GM23338 (cell line): Measurements from ENCODE around the gene RABGAP1L. TPM values are rescaled to one million over a fixed set of nuclear protein-coding genes. Genes with fewer than 3 reads are reported as not detected.

Source experiments
- ATAC-seq: fragments of 200-7000 bp; cut with Tn5 transposase; 3 replicates; pipeline ENCODE4 v1.9.1; 2020
- DNase-seq: peaks from one replicate; pipeline ENCODE4 v3.0.0-alpha.2; 2015; ENCODE audit warnings: low spot score
- H2AFZ ChIP-seq: fragments of 200-600 bp; sonication (generic); 2 replicates; pipeline ENCODE4 v1.8.0; 2016; ENCODE audit warnings: antibody characterized with exemption, mild to moderate bottlenecking, moderate library complexity
- H3F3A ChIP-seq: fragments of 200-600 bp; sonication (generic); replicated peaks from 2 replicates; pipeline ENCODE4 v1.8.0; 2017; ENCODE audit warnings: antibody characterized with exemption, mixed run types, low read depth
- H3K27ac ChIP-seq: fragments of 200-600 bp; sonication (generic); 2 replicates; pipeline ENCODE4 v1.6.1; 2016; ENCODE audit warnings: low read depth
- H3K27me3 ChIP-seq: fragments of 200-600 bp; sonication (generic); 2 replicates; pipeline ENCODE4 v1.8.0; 2016; ENCODE audit warnings: mild to moderate bottlenecking, mixed run types, moderate library complexity; ENCODE audit not compliant: insufficient read depth
- H3K36me3 ChIP-seq: fragments of 200-600 bp; sonication (generic); 2 replicates; pipeline ENCODE4 v1.8.0; 2016; ENCODE audit warnings: mild to moderate bottlenecking; ENCODE audit not compliant: insufficient read depth
- H3K4me1 ChIP-seq: fragments of 200-600 bp; sonication (generic); 2 replicates; pipeline ENCODE4 v1.8.0; 2016; ENCODE audit warnings: mild to moderate bottlenecking, moderate library complexity; ENCODE audit not compliant: insufficient read depth
- H3K4me2 ChIP-seq: fragments of 200-600 bp; sonication (generic); 2 replicates; pipeline ENCODE4 v1.7.1; 2017; ENCODE audit warnings: mixed run types
- H3K4me3 ChIP-seq: fragments of 200-600 bp; sonication (generic); 2 replicates; pipeline ENCODE4 v1.6.1; 2016; ENCODE audit warnings: mixed run types
- H3K79me2 ChIP-seq: fragments of 200-600 bp; sonication (generic); replicated peaks from 2 replicates; pipeline ENCODE4 v1.8.0; 2017; ENCODE audit warnings: mild to moderate bottlenecking; ENCODE audit not compliant: insufficient read depth
- H3K9me2 ChIP-seq: fragments of 200-600 bp; sonication (generic); 2 replicates; pipeline ENCODE4 v1.8.0; 2017; ENCODE audit not compliant: insufficient read depth
- H4K20me1 ChIP-seq: fragments of 200-600 bp; sonication (generic); replicated peaks from 2 replicates; pipeline ENCODE4 v1.8.0; 2017; ENCODE audit warnings: mild to moderate bottlenecking; ENCODE audit not compliant: insufficient read depth
- H3K27ac Mint-ChIP-seq: 2 replicates; pipeline ENCODE4 v1.8.0; 2020; ENCODE audit warnings: inconsistent platforms, mild to moderate bottlenecking, moderate library complexity, mixed read lengths
- H3K27me3 Mint-ChIP-seq: 3 replicates; pipeline ENCODE4 v1.8.0; 2022; ENCODE audit warnings: low read depth, mild to moderate bottlenecking, moderate library complexity, mixed read lengths, inconsistent platforms; ENCODE audit not compliant: insufficient read depth, poor library complexity
- H3K36me3 Mint-ChIP-seq: 3 replicates; pipeline ENCODE4 v1.8.0; 2021; ENCODE audit warnings: low read depth, mild to moderate bottlenecking, inconsistent platforms, moderate library complexity, mixed read lengths
- H3K4me1 Mint-ChIP-seq: 3 replicates; pipeline ENCODE4 v1.8.0; 2020; ENCODE audit warnings: mild to moderate bottlenecking, inconsistent platforms, mixed read lengths
- H3K4me3 Mint-ChIP-seq: 3 replicates; pipeline ENCODE4 v1.8.0; 2021; ENCODE audit warnings: moderate library complexity, mild to moderate bottlenecking, inconsistent platforms, mixed read lengths
- H3K9me3 Mint-ChIP-seq: 3 replicates; pipeline ENCODE4 v1.8.0; 2020; ENCODE audit warnings: moderate library complexity, mild to moderate bottlenecking, inconsistent platforms, mixed read lengths
- CREB1 ChIP-seq: fragments of 250-450 bp; sonication (Bioruptor Pico); IDR thresholded peaks from 2 replicates; pipeline ENCODE4 v1.5.0; 2020; ENCODE audit warnings: low read depth, mild to moderate bottlenecking, moderate library complexity
- EZH2 ChIP-seq: fragments of 200-600 bp; sonication (generic); IDR thresholded peaks from one replicate; pipeline ENCODE4 v1.8.0; 2017; ENCODE audit warnings: antibody characterized with exemption, mild to moderate bottlenecking, low read depth; ENCODE audit not compliant: unreplicated experiment
- EZH2phosphoT487 ChIP-seq: fragments of 200-600 bp; sonication (generic); IDR thresholded peaks from one replicate; pipeline ENCODE4 v1.8.1; 2018; ENCODE audit warnings: antibody characterized with exemption; ENCODE audit not compliant: unreplicated experiment
- JUNB ChIP-seq: IDR thresholded peaks from one replicate; pipeline ENCODE4 v1.6.1; 2016; ENCODE audit warnings: antibody characterized with exemption; ENCODE audit not compliant: unreplicated experiment
- NANOG ChIP-seq: IDR thresholded peaks from 2 replicates; pipeline ENCODE4 v1.6.1; 2016; ENCODE audit warnings: antibody characterized with exemption, borderline replicate concordance
- STAT1 ChIP-seq: IDR thresholded peaks from one replicate; pipeline ENCODE4 v1.6.1; 2016; ENCODE audit warnings: antibody characterized with exemption; ENCODE audit not compliant: unreplicated experiment
- ZNF114 ChIP-seq: fragments of 250-450 bp; sonication (Bioruptor Pico); IDR thresholded peaks from 2 replicates; pipeline ENCODE4 v1.5.0; 2020; ENCODE audit warnings: mild to moderate bottlenecking, moderate library complexity
- ZNF331 ChIP-seq: fragments of 250-450 bp; sonication (Bioruptor Pico); IDR thresholded peaks from 2 replicates; pipeline ENCODE4 v1.5.0; 2020; ENCODE audit warnings: low read depth, mild to moderate bottlenecking, moderate library complexity
- polyA plus RNA-seq: library from polyadenylated mRNA; unstranded; fragments of >200 nt; fragmentation: Nextera tagmentation; extraction: Ambion mirVana; gene quantifications from 2 replicates; pipeline ENCODE4 v1.2.1, GENCODE V29; 2016
- total RNA-seq: library from RNA; depleted of rRNA; stranded (reverse); fragments of >200 nt; shearing (Covaris generic); gene quantifications from 2 replicates; pipeline ENCODE4 v1.2.3, GENCODE V29; 2014
- TF ChIP-seq, protein P1 (sequence below): IDR thresholded peaks from 2 replicates; pipeline ENCODE4 v1.6.1; 2016; ENCODE audit warnings: antibody characterized with exemption
- TF ChIP-seq, protein P2 (sequence below), 2 experiments: fragments of 200-600 bp in 1 of 2; sonication (generic) in 1 of 2; conservative IDR thresholded peaks; 2 replicates each; pipeline versions ENCODE4 v1.5.1 to v1.6.1; 2016 to 2017; ENCODE audit warnings: antibody characterized with exemption in 2 of 2, low read depth in 2 of 2, mild to moderate bottlenecking in 2 of 2, moderate library complexity in 1 of 2
- TF ChIP-seq, protein P3 (sequence below): IDR thresholded peaks from one replicate; pipeline ENCODE4 v1.6.1; 2018; ENCODE audit warnings: antibody characterized with exemption; ENCODE audit not compliant: unreplicated experiment

RABGAP1L gene
- total and polyA plus RNA-seq, 2 experiments from 2014 or later: 83.2 to 136 TPM

DNA sequence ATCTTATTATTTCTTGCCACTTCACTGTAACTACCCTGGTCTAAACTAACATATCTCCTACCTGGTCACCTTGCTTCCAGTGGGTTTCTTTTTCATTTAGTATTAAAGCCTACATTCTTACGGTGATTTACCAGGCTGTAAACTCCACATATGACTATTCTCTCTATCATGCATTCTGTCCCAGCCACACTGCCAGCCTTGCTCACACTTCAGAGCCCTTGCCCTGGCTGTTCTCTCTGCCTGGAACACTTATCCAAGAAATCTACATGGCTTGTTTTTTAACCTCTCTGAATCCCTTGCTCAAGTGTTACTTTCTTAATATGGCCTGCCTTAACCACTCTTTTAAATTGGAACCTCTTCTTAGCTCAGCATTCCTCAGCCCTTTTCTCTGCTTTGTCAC, 501.2 kb downstream of the RABGAP1L start:
- Histone ChIP-seq H2AFZ (no peak overlapping the region), H3K9me2 (no peaks in the 10 kb centered on the region), H3K27me3 (no peaks in the 10 kb centered on the region), H3K79me2 (no peaks in the 10 kb centered on the region), H3K27ac (no peak overlapping the region), H4K20me1 (no peaks in the 10 kb centered on the region), H3K4me3 (no peak overlapping the region), H3F3A (no peaks in the 10 kb centered on the region), H3K36me3 (no peaks in the 10 kb centered on the region), H3K4me2 (no peak overlapping the region), H3K4me1 (no peaks in the 10 kb centered on the region)
- Mint-ChIP-seq H3K9me3 (0 out of 3 replicates have a peak, but pooled peaks cover 4% of the 10 kb centered on the region), H3K4me1 (no peaks in the 10 kb centered on the region), H3K27ac (no peak overlapping the region), H3K4me3 (no peak overlapping the region), H3K36me3 (peaks cover 5% of the 10 kb centered on the region; the same call in 1 of the 3 replicates), H3K27me3 (no peaks in the 10 kb centered on the region)
- TF ChIP-seq, protein P1, sequence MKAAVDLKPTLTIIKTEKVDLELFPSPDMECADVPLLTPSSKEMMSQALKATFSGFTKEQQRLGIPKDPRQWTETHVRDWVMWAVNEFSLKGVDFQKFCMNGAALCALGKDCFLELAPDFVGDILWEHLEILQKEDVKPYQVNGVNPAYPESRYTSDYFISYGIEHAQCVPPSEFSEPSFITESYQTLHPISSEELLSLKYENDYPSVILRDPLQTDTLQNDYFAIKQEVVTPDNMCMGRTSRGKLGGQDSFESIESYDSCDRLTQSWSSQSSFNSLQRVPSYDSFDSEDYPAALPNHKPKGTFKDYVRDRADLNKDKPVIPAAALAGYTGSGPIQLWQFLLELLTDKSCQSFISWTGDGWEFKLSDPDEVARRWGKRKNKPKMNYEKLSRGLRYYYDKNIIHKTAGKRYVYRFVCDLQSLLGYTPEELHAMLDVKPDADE: no peak
- TF ChIP-seq EZH2: no peak
- TF ChIP-seq, protein P2, sequence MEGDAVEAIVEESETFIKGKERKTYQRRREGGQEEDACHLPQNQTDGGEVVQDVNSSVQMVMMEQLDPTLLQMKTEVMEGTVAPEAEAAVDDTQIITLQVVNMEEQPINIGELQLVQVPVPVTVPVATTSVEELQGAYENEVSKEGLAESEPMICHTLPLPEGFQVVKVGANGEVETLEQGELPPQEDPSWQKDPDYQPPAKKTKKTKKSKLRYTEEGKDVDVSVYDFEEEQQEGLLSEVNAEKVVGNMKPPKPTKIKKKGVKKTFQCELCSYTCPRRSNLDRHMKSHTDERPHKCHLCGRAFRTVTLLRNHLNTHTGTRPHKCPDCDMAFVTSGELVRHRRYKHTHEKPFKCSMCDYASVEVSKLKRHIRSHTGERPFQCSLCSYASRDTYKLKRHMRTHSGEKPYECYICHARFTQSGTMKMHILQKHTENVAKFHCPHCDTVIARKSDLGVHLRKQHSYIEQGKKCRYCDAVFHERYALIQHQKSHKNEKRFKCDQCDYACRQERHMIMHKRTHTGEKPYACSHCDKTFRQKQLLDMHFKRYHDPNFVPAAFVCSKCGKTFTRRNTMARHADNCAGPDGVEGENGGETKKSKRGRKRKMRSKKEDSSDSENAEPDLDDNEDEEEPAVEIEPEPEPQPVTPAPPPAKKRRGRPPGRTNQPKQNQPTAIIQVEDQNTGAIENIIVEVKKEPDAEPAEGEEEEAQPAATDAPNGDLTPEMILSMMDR (conservative IDR thresholded peaks at IDR 0.05; ENCODE audit: low read depth in 2 of 2): no peak
- TF ChIP-seq EZH2phosphoT487: no peak
- TF ChIP-seq JUNB: no peak
- no peak for TF ChIP-seq NANOG
- no peak for TF ChIP-seq STAT1
- no peak for TF ChIP-seq CREB1 (CRISPR knock-in tag)
- no peak for TF ChIP-seq ZNF331 (CRISPR knock-in tag)
- no peak for TF ChIP-seq ZNF114 (CRISPR knock-in tag)
- TF ChIP-seq, protein P3, sequence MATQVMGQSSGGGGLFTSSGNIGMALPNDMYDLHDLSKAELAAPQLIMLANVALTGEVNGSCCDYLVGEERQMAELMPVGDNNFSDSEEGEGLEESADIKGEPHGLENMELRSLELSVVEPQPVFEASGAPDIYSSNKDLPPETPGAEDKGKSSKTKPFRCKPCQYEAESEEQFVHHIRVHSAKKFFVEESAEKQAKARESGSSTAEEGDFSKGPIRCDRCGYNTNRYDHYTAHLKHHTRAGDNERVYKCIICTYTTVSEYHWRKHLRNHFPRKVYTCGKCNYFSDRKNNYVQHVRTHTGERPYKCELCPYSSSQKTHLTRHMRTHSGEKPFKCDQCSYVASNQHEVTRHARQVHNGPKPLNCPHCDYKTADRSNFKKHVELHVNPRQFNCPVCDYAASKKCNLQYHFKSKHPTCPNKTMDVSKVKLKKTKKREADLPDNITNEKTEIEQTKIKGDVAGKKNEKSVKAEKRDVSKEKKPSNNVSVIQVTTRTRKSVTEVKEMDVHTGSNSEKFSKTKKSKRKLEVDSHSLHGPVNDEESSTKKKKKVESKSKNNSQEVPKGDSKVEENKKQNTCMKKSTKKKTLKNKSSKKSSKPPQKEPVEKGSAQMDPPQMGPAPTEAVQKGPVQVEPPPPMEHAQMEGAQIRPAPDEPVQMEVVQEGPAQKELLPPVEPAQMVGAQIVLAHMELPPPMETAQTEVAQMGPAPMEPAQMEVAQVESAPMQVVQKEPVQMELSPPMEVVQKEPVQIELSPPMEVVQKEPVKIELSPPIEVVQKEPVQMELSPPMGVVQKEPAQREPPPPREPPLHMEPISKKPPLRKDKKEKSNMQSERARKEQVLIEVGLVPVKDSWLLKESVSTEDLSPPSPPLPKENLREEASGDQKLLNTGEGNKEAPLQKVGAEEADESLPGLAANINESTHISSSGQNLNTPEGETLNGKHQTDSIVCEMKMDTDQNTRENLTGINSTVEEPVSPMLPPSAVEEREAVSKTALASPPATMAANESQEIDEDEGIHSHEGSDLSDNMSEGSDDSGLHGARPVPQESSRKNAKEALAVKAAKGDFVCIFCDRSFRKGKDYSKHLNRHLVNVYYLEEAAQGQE: no peak
- DNase-seq (no peak), ATAC-seq (no peak; the same call in 2 of the 3 replicates)
